Neuronal stem cell (in vitro differentiated cells): ENCODE results near the gene AMOTL1.
A peak's percentile ranks its signal among the peaks of the same experiment; 100 is the strongest.

Experiments used
- DNase-seq: peaks from one replicate; pipeline ENCODE4 v3.0.0-alpha.2; 2013; ENCODE audit warnings: low spot score
- H2AFZ ChIP-seq: one replicate; pipeline ENCODE4 v1.6.1; 2013; ENCODE audit warnings: mild to moderate bottlenecking, low read length, inconsistent platforms
- H2AK5ac ChIP-seq: 2 replicates; pipeline ENCODE4 v1.6.1; 2013; ENCODE audit warnings: low read depth, mild to moderate bottlenecking, inconsistent platforms, low read length, moderate library complexity, mixed read lengths
- H2BK120ac ChIP-seq: 2 replicates; pipeline ENCODE4 v1.6.1; 2013; ENCODE audit warnings: low read depth, mild to moderate bottlenecking, inconsistent platforms, low read length, moderate library complexity, mixed read lengths
- H2BK12ac ChIP-seq: one replicate; pipeline ENCODE4 v1.6.1; 2013; ENCODE audit warnings: low read length, inconsistent platforms
- H2BK15ac ChIP-seq: 2 replicates; pipeline ENCODE4 v1.6.1; 2013; ENCODE audit warnings: mild to moderate bottlenecking, low read length, inconsistent platforms, mixed read lengths
- H2BK5ac ChIP-seq: one replicate; pipeline ENCODE4 v1.6.1; 2013; ENCODE audit warnings: inconsistent platforms, mild to moderate bottlenecking, low read length, moderate library complexity
- H3K14ac ChIP-seq: one replicate; pipeline ENCODE4 v1.6.1; 2013; ENCODE audit warnings: low read length, inconsistent platforms
- H3K18ac ChIP-seq: 2 replicates; pipeline ENCODE4 v1.6.1; 2013; ENCODE audit warnings: low read length, inconsistent platforms
- H3K23ac ChIP-seq: 2 replicates; pipeline ENCODE4 v1.6.1; 2013; ENCODE audit warnings: low read depth, mild to moderate bottlenecking, mixed read lengths, low read length, inconsistent platforms; ENCODE audit not compliant: poor library complexity
- H3K27ac ChIP-seq: replicated peaks from 3 replicates; pipeline ENCODE4 v1.5.1; 2013; ENCODE audit warnings: low read length, inconsistent platforms
- H3K27me3 ChIP-seq, 3 experiments: 2 replicates each; pipeline ENCODE4 v1.6.1; 2013; ENCODE audit warnings: low read length in 3 of 3, mild to moderate bottlenecking in 2 of 3, inconsistent platforms in 1 of 3, low read depth in 1 of 3, mixed read lengths in 1 of 3, moderate library complexity in 1 of 3; ENCODE audit not compliant: control insufficient read depth in 3 of 3, insufficient read depth in 3 of 3
- H3K36me3 ChIP-seq, 2 donors: replicated peaks in 1 of 2; 2 replicates each; pipeline ENCODE4 v1.6.1; 2013; ENCODE audit warnings: low read length in 2 of 2; ENCODE audit not compliant: control insufficient read depth in 2 of 2, insufficient read depth in 2 of 2
- H3K4ac ChIP-seq: 2 replicates; pipeline ENCODE4 v1.6.1; 2013; ENCODE audit warnings: inconsistent platforms, mild to moderate bottlenecking, low read length, moderate library complexity
- H3K4me1 ChIP-seq, 2 donors: 1 replicate in 1 of 2; 2 replicates in 1 of 2; pipeline ENCODE4 v1.6.1; 2013; ENCODE audit warnings: low read length in 2 of 2, low read depth in 1 of 2; ENCODE audit not compliant: control insufficient read depth in 2 of 2, insufficient read depth in 1 of 2
- H3K4me2 ChIP-seq: one replicate; pipeline ENCODE4 v1.6.1; 2013; ENCODE audit warnings: mild to moderate bottlenecking, low read length, inconsistent platforms; ENCODE audit not compliant: insufficient read depth, poor library complexity, severe bottlenecking
- H3K4me3 ChIP-seq, 2 donors: 2 replicates each; pipeline ENCODE4 v1.5.1; 2013; ENCODE audit warnings: low read length in 2 of 2, mild to moderate bottlenecking in 2 of 2, inconsistent platforms in 1 of 2, moderate library complexity in 1 of 2
- H3K79me1 ChIP-seq: one replicate; pipeline ENCODE4 v1.6.1; 2013; ENCODE audit warnings: low read depth, mild to moderate bottlenecking, inconsistent platforms, low read length, moderate library complexity
- H3K9ac ChIP-seq: one replicate; pipeline ENCODE4 v1.6.1; 2013; ENCODE audit warnings: mild to moderate bottlenecking, low read depth, low read length, inconsistent platforms; ENCODE audit not compliant: poor library complexity
- H3K9me3 ChIP-seq, 2 donors: replicated peaks in 1 of 2; 2 replicates each; pipeline versions ENCODE3 to v1.6.1; 2013; ENCODE audit warnings: low read length in 2 of 2, mild to moderate bottlenecking in 2 of 2, inconsistent platforms in 1 of 2, low read depth in 1 of 2, mixed read lengths in 1 of 2, moderate library complexity in 1 of 2; ENCODE audit not compliant: control insufficient read depth in 2 of 2, insufficient read depth in 1 of 2
- H4K8ac ChIP-seq: one replicate; pipeline ENCODE4 v1.6.1; 2013; ENCODE audit warnings: low read depth, mild to moderate bottlenecking, inconsistent platforms, low read length, moderate library complexity
- H4K91ac ChIP-seq: one replicate; pipeline ENCODE4 v1.6.1; 2013; ENCODE audit warnings: low read length, low read depth, mild to moderate bottlenecking, inconsistent platforms; ENCODE audit not compliant: poor library complexity
- WGBS, 2 donors: extraction: QIAGEN DNeasy Blood & Tissue Kit; methylation state at CpG; one replicate each; pipeline ENCODE4 v1.1.7; 2013; ENCODE audit warnings: missing lambda C conversion rate in 2 of 2, mixed read lengths in 1 of 2; ENCODE audit not compliant: insufficient read length in 2 of 2, insufficient replicate concordance in 1 of 2; ENCODE audit errors: extremely low coverage in 2 of 2; 5-methylcytosine and 5-hydroxymethylcytosine counted together

AMOTL1 gene

DNA sequence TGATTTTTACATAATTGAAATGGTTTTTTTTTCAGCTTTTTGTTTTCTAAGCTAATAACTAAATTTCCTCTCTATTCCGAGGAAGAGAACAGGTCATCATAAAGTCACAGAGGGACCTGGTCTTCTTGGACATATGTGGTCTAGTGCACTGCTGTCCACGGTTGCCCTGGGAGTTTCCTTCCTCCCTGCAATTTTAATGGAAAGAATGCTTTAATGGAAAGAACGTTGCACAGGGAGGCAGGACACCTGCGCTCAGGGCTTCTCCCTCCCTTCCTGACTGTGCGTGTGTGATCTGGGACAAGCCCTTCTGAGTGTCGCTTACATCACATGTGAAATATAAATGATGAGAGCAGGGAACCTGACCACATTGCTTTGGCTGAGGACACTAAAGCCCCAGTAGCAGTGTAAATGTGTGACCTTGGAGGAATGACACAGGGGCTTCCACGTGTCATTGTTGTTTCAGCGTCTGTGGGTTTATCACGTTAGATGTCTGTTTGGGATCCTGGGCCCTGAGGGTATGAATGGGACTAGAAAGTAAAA lies 93.2 kb downstream of the AMOTL1 start:
- H3K79me1 ChIP-seq = no peaks in the 10 kb centered on the region
- H4K8ac ChIP-seq = no peak overlapping the region
- H3K4me2 ChIP-seq = no peak overlapping the region
- no peak for DNase-seq
- peaks cover 22 to 100% of the 10 kb centered on the region in 2 donors for H3K36me3 ChIP-seq
- no peak overlapping the region for H3K18ac ChIP-seq
- H3K9ac ChIP-seq = no peak overlapping the region
- H2BK15ac ChIP-seq = no peak overlapping the region
- no peaks in the 10 kb centered on the region for H3K27me3 ChIP-seq
- no peaks in the 10 kb centered on the region for H3K9me3 ChIP-seq
- no peak overlapping the region for H2AFZ ChIP-seq
- H3K14ac ChIP-seq = no peak overlapping the region
- peaks cover 0 to 1% of the 10 kb centered on the region in 2 donors for H3K4me1 ChIP-seq
- H3K23ac ChIP-seq = no peak overlapping the region
- H2BK12ac ChIP-seq = no peak overlapping the region
- no peak overlapping the region for H3K27ac ChIP-seq
- H3K4me3 ChIP-seq = no peak overlapping the region
- no peak overlapping the region for H2BK120ac ChIP-seq
- no peak overlapping the region for H2BK5ac ChIP-seq
- H2AK5ac ChIP-seq = no peak overlapping the region
- no CpG with 5 or more reads among the region's 9 CpGs for WGBS, 2 donors
- H4K91ac ChIP-seq = no peak overlapping the region
- H3K4ac ChIP-seq = no peak overlapping the region

DNA sequence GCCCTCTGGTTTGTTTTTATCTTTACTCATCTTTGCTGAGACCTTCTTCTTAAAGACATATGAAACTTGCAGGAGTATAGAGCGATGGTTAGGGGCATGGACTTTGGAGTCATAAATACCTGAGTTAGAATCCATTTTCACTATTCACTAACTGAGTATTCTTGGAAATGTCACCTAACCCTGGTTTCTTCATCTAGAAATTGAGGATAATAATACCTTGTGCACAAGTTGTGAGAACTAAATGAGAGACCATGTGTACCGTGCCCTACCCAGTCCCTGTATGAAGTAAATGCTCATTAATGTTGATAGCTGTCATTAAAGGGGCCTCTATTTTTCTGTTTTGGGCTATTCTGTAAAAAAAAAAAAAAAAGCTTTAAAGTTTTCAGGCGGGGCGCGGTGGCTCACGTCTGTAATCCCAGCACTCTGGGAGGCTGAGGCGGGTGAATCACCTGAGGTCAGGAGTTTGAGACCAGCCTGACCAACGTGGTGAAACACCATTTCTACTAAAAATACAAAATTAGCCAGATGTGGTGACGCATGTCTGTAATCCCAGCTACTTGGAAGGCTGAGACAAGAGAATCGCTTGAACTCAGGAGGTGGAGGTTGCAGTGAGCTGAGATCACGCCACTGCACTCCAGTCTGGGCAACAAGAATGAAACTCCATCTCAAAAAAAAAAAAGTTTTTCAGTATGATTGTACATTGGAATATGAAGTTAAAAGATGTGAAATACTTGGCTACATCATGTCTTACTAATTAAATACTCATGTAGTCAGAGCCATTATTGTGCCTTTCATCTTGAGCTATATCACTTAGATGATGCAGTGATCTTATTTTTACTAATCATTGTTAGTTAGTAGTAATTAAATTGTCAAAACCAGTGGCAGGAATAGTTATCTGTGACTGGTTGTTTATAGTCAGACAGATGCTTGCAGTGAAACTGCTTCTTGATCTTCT lies 95.0 kb downstream of the AMOTL1 start:
- no peak overlapping the region for H2BK12ac ChIP-seq
- H2AK5ac ChIP-seq = no peak overlapping the region
- H3K23ac ChIP-seq = no peak overlapping the region
- no peak overlapping the region for H3K4me2 ChIP-seq
- H2BK5ac ChIP-seq = no peak overlapping the region
- no peak for DNase-seq
- no peak overlapping the region for H2BK15ac ChIP-seq
- peaks cover 0 to under 1% of the 10 kb centered on the region in 2 donors for H3K9me3 ChIP-seq
- no peak overlapping the region for H3K27ac ChIP-seq
- H3K4ac ChIP-seq = no peak overlapping the region
- H4K8ac ChIP-seq = no peak overlapping the region
- no peak overlapping the region for H3K14ac ChIP-seq
- no peak overlapping the region for H3K9ac ChIP-seq
- no CpG with 5 or more reads among the region's 11 CpGs for WGBS, 2 donors
- no peak overlapping the region for H4K91ac ChIP-seq
- H3K27me3 ChIP-seq = no peaks in the 10 kb centered on the region
- H3K18ac ChIP-seq = no peak overlapping the region
- no peak overlapping the region for H2AFZ ChIP-seq
- H3K36me3 ChIP-seq = peaks cover 33 to 100% of the 10 kb centered on the region in 2 donors
- no peak overlapping the region for H2BK120ac ChIP-seq
- H3K4me3 ChIP-seq = no peak overlapping the region
- H3K4me1 ChIP-seq = peaks cover 0 to 12% of the 10 kb centered on the region in 2 donors
- H3K79me1 ChIP-seq = no peaks in the 10 kb centered on the region

DNA sequence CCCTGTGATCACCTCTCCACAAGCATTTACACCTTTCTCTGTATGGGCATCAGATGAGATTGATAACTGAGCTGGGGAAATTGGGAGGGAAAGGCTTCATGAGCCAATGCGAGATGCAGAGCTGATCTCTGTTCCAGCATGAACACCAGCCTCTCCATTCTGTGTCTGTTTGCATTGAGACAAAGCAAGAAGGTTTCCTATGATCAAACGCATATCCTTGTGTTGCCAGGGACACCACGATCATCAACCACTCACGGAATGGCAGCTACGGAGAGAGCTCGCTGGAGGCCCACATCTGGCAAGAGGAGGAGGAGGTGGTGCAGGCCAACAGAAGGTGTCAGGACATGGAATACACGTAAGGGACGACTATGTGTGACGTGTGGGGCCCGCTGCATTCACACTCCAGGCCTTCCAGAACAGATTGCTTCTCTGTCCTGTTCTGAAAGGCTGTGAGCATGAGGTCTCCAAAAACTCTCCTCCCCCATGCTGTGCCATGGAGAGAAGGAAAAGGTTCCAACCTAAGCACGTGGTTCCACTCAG lies 96.4 kb downstream of the AMOTL1 start:
- H2AK5ac ChIP-seq = no peak overlapping the region

DNA sequence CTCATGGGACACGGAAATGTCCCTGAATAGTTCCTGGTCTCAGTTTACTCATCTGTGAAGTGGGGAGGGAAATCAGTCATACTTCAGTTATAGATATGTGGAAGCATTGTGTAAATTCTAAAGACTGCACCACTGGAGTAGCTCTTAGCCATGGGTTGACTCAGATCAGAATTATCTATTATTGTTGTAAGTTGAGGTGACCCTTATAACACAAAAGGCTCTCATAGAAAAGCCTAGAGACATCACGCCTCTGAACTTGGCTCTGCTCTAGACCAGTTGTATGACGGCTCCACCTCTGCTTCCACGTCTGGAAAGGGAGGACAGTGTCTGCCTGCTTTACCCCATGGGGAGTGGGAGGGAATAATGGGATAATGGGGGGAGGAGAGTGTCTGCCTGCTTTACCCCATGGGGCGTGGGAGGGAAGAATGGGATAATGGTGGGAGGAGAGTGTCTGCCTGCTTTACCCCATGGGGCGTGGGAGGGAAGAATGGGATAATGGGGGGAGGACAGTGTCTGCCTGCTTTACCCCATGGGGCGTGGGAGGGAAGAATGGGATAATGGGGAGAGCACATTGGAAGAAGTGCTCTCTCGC lies 98.2 kb downstream of the AMOTL1 start:
- no peak overlapping the region for H2BK120ac ChIP-seq
- H3K4me3 ChIP-seq = no peak overlapping the region
- no peak overlapping the region for H3K23ac ChIP-seq
- peak; percentile 9 for DNase-seq
- no peak overlapping the region for H4K8ac ChIP-seq
- H2AFZ ChIP-seq = no peak overlapping the region
- H3K36me3 ChIP-seq = peaks cover 44 to 100% of the 10 kb centered on the region in 2 donors
- peaks cover 0 to 12% of the 10 kb centered on the region in 2 donors for H3K4me1 ChIP-seq
- H3K18ac ChIP-seq = no peak overlapping the region
- no peak overlapping the region for H2BK5ac ChIP-seq
- H3K79me1 ChIP-seq = no peaks in the 10 kb centered on the region
- H3K4me2 ChIP-seq = no peak overlapping the region
- H3K9me3 ChIP-seq = peaks cover 0 to 3% of the 10 kb centered on the region in 2 donors
- H3K4ac ChIP-seq = no peak overlapping the region
- no peak overlapping the region for H3K9ac ChIP-seq
- H2BK15ac ChIP-seq = no peak overlapping the region
- H3K27ac ChIP-seq = no peak overlapping the region
- H3K27me3 ChIP-seq = no peaks in the 10 kb centered on the region
- WGBS, 2 donors = no CpG with 5 or more reads among the region's 8 CpGs
- no peak overlapping the region for H2BK12ac ChIP-seq
- no peak overlapping the region for H4K91ac ChIP-seq
- H2AK5ac ChIP-seq = no peak overlapping the region
- H3K14ac ChIP-seq = no peak overlapping the region

More for the DNA sequence above, 96.4 kb downstream of the AMOTL1 start:
- Histone ChIP-seq H3K79me1 (no peaks in the 10 kb centered on the region), H2BK120ac (no peak overlapping the region), H2BK12ac (no peak overlapping the region), H3K23ac (no peak overlapping the region), H3K27me3 (no peaks in the 10 kb centered on the region), H2AFZ (no peak overlapping the region), H3K4ac (no peak overlapping the region), H2BK5ac (no peak overlapping the region), H3K36me3 (peaks cover 37 to 100% of the 10 kb centered on the region in 2 donors), H3K9ac (no peak overlapping the region), H3K4me2 (no peak overlapping the region), H2BK15ac (no peak overlapping the region), H3K4me1 (peaks cover 0 to 12% of the 10 kb centered on the region in 2 donors), H3K14ac (no peak overlapping the region), H4K91ac (no peak overlapping the region), H3K18ac (no peak overlapping the region), H3K9me3 (peaks cover 0 to 3% of the 10 kb centered on the region in 2 donors), H3K27ac (no peak overlapping the region), H4K8ac (no peak overlapping the region), H3K4me3 (no peak overlapping the region)
- DNase-seq = no peak
- WGBS, 2 donors = no CpG with 5 or more reads among the region's 11 CpGs
